Spleen (tissue), 11 donors: ENCODE results near the gene DIP2C. TPM values are rescaled to one million over a fixed set of nuclear protein-coding genes. Genes with fewer than 3 reads are reported as not detected.

Experiments
- DNase-seq: peaks from one replicate; pipeline ENCODE4 v3.0.0-alpha.2; 2020
- H3K27ac ChIP-seq, 8 donors: fragments of 200-600 bp; sonication (generic) in 7 of 8; 1 replicate in 4 of 8; 2 replicates in 4 of 8; pipeline versions ENCODE4 v1.5.0 to v1.8.0; 2016 to 2021; ENCODE audit warnings: inconsistent platforms in 4 of 8, mild to moderate bottlenecking in 4 of 8, moderate library complexity in 1 of 8
- H3K27me3 ChIP-seq, 7 donors: fragments of 200-600 bp; sonication (generic) in 6 of 7; replicated peaks in 1 of 7; 1 replicate in 4 of 7; 2 replicates in 3 of 7; pipeline versions ENCODE4 v1.5.0 to v1.8.0; 2016 to 2021; ENCODE audit warnings: inconsistent platforms in 3 of 7, mild to moderate bottlenecking in 1 of 7
- H3K36me3 ChIP-seq, 6 donors: fragments of 200-600 bp; sonication (generic) in 5 of 6; 1 replicate in 4 of 6; 2 replicates in 2 of 6; pipeline versions ENCODE4 v1.5.0 to v1.8.0; 2016 to 2021; ENCODE audit warnings: inconsistent platforms in 2 of 6
- H3K4me1 ChIP-seq, 6 donors: fragments of 200-600 bp; sonication (generic) in 5 of 6; 1 replicate in 3 of 6; 2 replicates in 3 of 6; pipeline versions ENCODE4 v1.5.0 to v1.8.0; 2016 to 2021; ENCODE audit warnings: inconsistent platforms in 3 of 6
- H3K4me3 ChIP-seq, 8 donors: fragments of 200-600 bp; sonication (generic) in 7 of 8; 1 replicate in 4 of 8; 2 replicates in 4 of 8; pipeline versions ENCODE4 v1.5.0 to v1.8.0; 2016 to 2021; ENCODE audit warnings: inconsistent platforms in 4 of 8, mild to moderate bottlenecking in 4 of 8, moderate library complexity in 2 of 8
- H3K9me3 ChIP-seq, 8 donors: fragments of 200-600 bp; sonication (generic) in 7 of 8; 1 replicate in 4 of 8; 2 replicates in 4 of 8; pipeline versions ENCODE4 v1.5.0 to v1.8.0; 2016 to 2021; ENCODE audit warnings: inconsistent platforms in 4 of 8
- POLR2A ChIP-seq, 3 donors: fragments of 450-650 bp; IDR thresholded peaks; one replicate each; pipeline ENCODE4 v1.5.1; 2017; ENCODE audit warnings: antibody characterized with exemption in 3 of 3, mild to moderate bottlenecking in 1 of 3
- POLR2AphosphoS5 ChIP-seq, 3 donors: sonication (generic); formaldehyde crosslinking; IDR thresholded peaks; one replicate each; pipeline ENCODE4 v1.5.1; 2017; ENCODE audit warnings: antibody characterized with exemption in 3 of 3
- WGBS, 5 donors: extraction: QIAGEN DNeasy Blood & Tissue Kit in 3 of 5; methylation state at CpG; one replicate each; pipeline versions ENCODE4 v1.1.5 to v1.1.7; 2013 to 2018; 5-methylcytosine and 5-hydroxymethylcytosine counted together
- intact Hi-C: fragments of 100-400 bp; cut with DNase I; formaldehyde crosslinking; loops from one replicate; pipeline ENCODE4 v1.15.0; 2023; ENCODE audit warnings: low total_unique reads
- polyA plus RNA-seq, 3 donors: library from polyadenylated mRNA; stranded (reverse); fragments of 200-250 nt; gene quantifications; one replicate each; pipeline ENCODE4 v1.2.1, GENCODE V29; 2013
- total RNA-seq, 7 donors: library from RNA; depleted of rRNA in 3 of 7; stranded (reverse); fragments of >200 nt in 3 of 7; fragmentation: NEBNext Ultra II Directional in 4 of 7; extraction: Animal tissue kit (Norgen Biotek cat#: 25700) in 4 of 7; gene quantifications; one replicate each; pipeline versions ENCODE4 v1.1.0 to v1.2.1, GENCODE V29; 2016 to 2021
- TF ChIP-seq, protein P1 (sequence below), 11 experiments: fragments of 200-600 bp in 7 of 11; fragments of 450-650 bp in 4 of 11; sonication (generic) in 4 of 11; IDR thresholded peaks in 8 of 11; conservative IDR thresholded peaks in 3 of 11; 1 replicate in 7 of 11; 2 replicates in 4 of 11; pipeline versions ENCODE4 v1.4.0 to v1.8.0; 2016 to 2021; ENCODE audit warnings: antibody characterized with exemption in 11 of 11, inconsistent platforms in 4 of 11, mild to moderate bottlenecking in 1 of 11
- donor health status: healthy with polysubstance abuse.
- donor health status: DM: no; HTN: no; CAD: no; lungs with moderate emphysema.
- donor health status: DM: no; HTN: no; CAD: no.
- donor health status: Bipolar disorder and iron deficiency.
- donor health status: healthy.
- donor health status: DM: no; HTN: no; CAD: no.
- donor health status: DM: yes; HTN: yes; CAD: no.

DIP2C gene
- total and polyA plus RNA-seq, 10 donors: 2.2 to 13.1 (median 9.0) TPM

DNA sequence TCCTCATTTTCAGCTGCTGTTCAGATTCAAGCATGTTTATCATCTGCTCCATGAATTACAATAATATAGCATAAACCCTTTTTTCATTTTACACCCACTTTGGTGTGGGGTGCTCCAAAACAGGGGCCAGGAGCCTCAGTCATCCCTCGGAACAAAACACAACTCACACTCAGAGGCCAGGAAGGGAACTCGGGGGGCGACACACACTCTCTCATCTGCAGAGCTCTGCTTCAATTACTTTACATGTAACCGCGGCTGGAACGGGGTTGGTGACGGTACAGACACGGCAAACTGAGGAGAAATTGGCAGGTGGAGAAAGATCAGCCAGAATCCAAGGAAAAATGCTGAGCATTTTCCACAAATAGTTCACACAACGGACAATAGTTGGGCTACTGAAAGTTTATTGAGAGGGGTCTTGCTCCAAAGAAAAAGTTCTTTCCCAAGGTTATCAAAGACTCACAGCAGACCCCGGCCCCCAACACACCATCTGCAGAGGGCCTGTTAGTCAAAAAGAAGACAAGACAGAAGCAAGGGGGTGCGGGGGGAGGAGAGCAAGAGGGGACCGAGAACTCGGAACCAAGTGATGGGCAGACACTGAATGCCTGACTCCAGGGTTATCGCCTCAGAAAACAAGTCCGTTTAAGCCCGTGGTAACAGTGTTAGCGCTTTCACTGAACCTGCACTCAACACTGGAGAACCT, 20.5 kb downstream of the DIP2C start:
- no peak for DNase-seq
- intact Hi-C loops: no loop called here
- H3K27ac ChIP-seq: no peak overlapping the region

DNA sequence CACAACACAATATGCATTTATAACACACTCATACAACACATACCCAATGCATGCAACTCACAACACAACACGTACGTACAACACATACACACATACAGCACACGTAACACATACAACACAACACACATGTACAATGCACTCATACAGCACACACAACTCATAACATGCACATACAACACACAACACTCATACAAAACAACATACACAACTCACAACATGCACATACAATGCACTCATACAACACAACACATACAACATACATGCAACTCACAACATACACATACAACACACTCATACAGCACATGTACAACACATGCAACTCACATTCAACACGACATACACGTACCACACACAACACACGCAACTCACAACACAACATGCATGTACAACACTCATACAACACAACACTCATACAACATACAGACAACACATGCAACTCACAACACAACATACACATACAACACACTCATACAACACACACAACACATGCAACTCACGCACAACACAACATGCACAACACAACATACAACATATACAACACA, 21.8 kb downstream of the DIP2C start:
- Histone ChIP-seq H3K4me1 (no peaks in the 10 kb centered on the region), H3K9me3 (no peaks in the 10 kb centered on the region), H3K4me3 (no peak overlapping the region), H3K27ac (no peak overlapping the region), H3K27me3 (no peaks in the 10 kb centered on the region), H3K36me3 (no peaks in the 10 kb centered on the region)
- 94 to 98% (median 96%) methylated on average over 7 of the region's 7 CpGs for WGBS, 5 donors
- intact Hi-C loops: no loop called here
- TF ChIP-seq POLR2AphosphoS5 (IDR thresholded peaks at IDR 0.05): no peak
- TF ChIP-seq POLR2A (IDR thresholded peaks at IDR 0.05): no peak
- TF ChIP-seq, protein P1, sequence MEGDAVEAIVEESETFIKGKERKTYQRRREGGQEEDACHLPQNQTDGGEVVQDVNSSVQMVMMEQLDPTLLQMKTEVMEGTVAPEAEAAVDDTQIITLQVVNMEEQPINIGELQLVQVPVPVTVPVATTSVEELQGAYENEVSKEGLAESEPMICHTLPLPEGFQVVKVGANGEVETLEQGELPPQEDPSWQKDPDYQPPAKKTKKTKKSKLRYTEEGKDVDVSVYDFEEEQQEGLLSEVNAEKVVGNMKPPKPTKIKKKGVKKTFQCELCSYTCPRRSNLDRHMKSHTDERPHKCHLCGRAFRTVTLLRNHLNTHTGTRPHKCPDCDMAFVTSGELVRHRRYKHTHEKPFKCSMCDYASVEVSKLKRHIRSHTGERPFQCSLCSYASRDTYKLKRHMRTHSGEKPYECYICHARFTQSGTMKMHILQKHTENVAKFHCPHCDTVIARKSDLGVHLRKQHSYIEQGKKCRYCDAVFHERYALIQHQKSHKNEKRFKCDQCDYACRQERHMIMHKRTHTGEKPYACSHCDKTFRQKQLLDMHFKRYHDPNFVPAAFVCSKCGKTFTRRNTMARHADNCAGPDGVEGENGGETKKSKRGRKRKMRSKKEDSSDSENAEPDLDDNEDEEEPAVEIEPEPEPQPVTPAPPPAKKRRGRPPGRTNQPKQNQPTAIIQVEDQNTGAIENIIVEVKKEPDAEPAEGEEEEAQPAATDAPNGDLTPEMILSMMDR (IDR thresholded peaks at IDR 0.05 in 8 of 11, conservative IDR thresholded peaks at IDR 0.05 in 3 of 11): no peak
- DNase-seq: no peak

More for the DNA sequence above, 20.5 kb downstream of the DIP2C start:
- Histone ChIP-seq H3K36me3 (no peaks in the 10 kb centered on the region), H3K4me3 (no peak overlapping the region), H3K9me3 (no peaks in the 10 kb centered on the region), H3K4me1 (no peaks in the 10 kb centered on the region), H3K27me3 (no peaks in the 10 kb centered on the region)
- 88 to 92% (median 92%) methylated on average over 17 of the region's 17 CpGs for WGBS, 5 donors
- no peak for TF ChIP-seq POLR2A (IDR thresholded peaks at IDR 0.05)
- no peak for TF ChIP-seq POLR2AphosphoS5 (IDR thresholded peaks at IDR 0.05)
- TF ChIP-seq, protein P1 (IDR thresholded peaks at IDR 0.05 in 8 of 11, conservative IDR thresholded peaks at IDR 0.05 in 3 of 11): no peak

DNA sequence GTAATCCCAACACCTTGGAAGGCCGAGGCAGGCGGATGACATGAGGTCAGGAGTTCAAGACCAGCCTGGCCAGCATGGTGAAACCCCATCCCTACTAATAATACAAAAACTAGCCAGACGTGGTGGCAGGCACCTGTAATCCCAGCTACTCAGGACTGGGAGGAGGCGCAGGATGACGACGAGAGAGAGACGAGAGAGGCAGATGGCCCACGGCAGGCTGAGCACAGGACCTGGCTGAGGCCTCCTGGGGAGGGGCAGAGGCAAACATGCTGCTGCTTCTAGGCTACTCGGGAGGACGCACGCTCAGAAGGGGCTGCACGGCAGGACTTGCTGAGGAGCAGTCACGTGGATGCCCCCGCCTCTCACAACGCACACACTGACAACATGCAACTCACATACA, 22.4 kb downstream of the DIP2C start:
- Histone ChIP-seq H3K27ac (no peak overlapping the region), H3K36me3 (no peaks in the 10 kb centered on the region), H3K4me1 (no peaks in the 10 kb centered on the region), H3K9me3 (no peaks in the 10 kb centered on the region), H3K27me3 (no peaks in the 10 kb centered on the region), H3K4me3 (no peak overlapping the region)
- TF ChIP-seq POLR2A (IDR thresholded peaks at IDR 0.05): no peak
- no peak for TF ChIP-seq POLR2AphosphoS5 (IDR thresholded peaks at IDR 0.05)
- TF ChIP-seq, protein P1 (IDR thresholded peaks at IDR 0.05 in 8 of 11, conservative IDR thresholded peaks at IDR 0.05 in 3 of 11): no peak
- 86 to 95% (median 94%) methylated on average over 15 of the region's 15 CpGs for WGBS, 5 donors
- intact Hi-C loops: no loop called here
- DNase-seq: no peak

- 90 to 95% (median 91%) methylated on average over 31 to 37 of the region's 37 CpGs for WGBS, 5 donors
- Histone ChIP-seq H3K27me3 (no peaks in the 10 kb centered on the region), H3K9me3 (no peaks in the 10 kb centered on the region), H3K36me3 (no peaks in the 10 kb centered on the region), H3K27ac (no peak overlapping the region), H3K4me1 (no peaks in the 10 kb centered on the region), H3K4me3 (peak overlapping the region in 1 of 8 donors; percentile 31)
- DNase-seq: no peak
- no peak for TF ChIP-seq POLR2A (IDR thresholded peaks at IDR 0.05)
- TF ChIP-seq, protein P1 (IDR thresholded peaks at IDR 0.05 in 8 of 11, conservative IDR thresholded peaks at IDR 0.05 in 3 of 11): no peak
- TF ChIP-seq POLR2AphosphoS5 (IDR thresholded peaks at IDR 0.05): no peak
- intact Hi-C loops: no loop called here
Observed at GRCh38 chr10:666237-667012, 23.0 kb downstream of the DIP2C start.
